ENCODE results near the gene IFT88.

The IFT88 gene, protein sequence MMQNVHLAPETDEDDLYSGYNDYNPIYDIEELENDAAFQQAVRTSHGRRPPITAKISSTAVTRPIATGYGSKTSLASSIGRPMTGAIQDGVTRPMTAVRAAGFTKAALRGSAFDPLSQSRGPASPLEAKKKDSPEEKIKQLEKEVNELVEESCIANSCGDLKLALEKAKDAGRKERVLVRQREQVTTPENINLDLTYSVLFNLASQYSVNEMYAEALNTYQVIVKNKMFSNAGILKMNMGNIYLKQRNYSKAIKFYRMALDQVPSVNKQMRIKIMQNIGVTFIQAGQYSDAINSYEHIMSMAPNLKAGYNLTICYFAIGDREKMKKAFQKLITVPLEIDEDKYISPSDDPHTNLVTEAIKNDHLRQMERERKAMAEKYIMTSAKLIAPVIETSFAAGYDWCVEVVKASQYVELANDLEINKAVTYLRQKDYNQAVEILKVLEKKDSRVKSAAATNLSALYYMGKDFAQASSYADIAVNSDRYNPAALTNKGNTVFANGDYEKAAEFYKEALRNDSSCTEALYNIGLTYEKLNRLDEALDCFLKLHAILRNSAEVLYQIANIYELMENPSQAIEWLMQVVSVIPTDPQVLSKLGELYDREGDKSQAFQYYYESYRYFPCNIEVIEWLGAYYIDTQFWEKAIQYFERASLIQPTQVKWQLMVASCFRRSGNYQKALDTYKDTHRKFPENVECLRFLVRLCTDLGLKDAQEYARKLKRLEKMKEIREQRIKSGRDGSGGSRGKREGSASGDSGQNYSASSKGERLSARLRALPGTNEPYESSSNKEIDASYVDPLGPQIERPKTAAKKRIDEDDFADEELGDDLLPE

GRCh38 chr13:20566898-20567874 is at the start of gene IFT88:
Gene IFT88 (plus strand): TSS chr13:20567157. CDS start chr13:20574386, 7,229 bp downstream.
- peak; percentile 57 to 71 for DNase-seq

- no peak for DNase-seq
Measured at GRCh38 chr13:20518660-20519100, 48.3 kb upstream of the IFT88 start.

DNA sequence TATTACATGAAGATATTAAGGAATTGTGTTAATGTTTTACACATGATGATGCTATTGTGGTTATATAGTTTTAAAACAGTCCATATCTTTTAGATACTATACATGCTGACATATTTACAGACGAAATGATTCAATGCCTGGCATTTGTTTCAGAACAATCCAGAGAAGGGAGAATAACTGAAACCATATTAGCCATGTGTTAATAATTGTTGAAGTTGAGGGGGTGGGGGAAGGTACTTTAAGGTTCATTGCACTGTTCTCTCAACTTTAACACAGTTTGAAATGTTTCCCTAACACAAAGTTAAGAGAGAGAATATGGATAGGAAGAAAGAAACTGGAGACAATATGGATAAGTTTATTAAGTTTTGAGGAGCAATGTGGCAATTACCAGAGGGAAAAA is 47.1 kb upstream of the IFT88 start:
- DNase-seq: no peak

GRCh38 chr13:20521364-20522115 is 45.4 kb upstream of the IFT88 start:
- DNase-seq: no peak

DNA sequence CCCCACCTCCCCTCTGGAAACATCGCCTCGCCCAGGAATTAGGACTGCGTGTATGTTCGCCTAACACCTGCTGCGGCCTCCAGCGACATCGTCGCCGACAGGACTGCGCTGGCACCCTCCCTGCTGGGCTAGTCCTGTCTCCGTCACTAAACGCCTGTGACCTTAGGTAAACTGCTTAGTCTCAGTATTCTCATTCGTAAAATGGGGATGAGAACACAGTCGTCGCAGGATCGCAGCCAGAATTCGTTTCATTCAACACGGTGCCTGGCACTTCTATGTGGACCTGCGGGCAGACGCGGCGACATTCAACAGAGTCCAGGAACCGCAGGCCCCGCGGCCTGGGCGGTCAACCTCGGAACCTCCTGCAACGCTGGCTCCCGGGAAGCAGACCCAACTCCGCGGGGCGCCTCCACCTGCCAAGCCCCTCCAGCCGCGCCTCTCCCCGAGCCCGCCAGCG is 41.8 kb upstream of the IFT88 start:
- no peak for DNase-seq

DNA sequence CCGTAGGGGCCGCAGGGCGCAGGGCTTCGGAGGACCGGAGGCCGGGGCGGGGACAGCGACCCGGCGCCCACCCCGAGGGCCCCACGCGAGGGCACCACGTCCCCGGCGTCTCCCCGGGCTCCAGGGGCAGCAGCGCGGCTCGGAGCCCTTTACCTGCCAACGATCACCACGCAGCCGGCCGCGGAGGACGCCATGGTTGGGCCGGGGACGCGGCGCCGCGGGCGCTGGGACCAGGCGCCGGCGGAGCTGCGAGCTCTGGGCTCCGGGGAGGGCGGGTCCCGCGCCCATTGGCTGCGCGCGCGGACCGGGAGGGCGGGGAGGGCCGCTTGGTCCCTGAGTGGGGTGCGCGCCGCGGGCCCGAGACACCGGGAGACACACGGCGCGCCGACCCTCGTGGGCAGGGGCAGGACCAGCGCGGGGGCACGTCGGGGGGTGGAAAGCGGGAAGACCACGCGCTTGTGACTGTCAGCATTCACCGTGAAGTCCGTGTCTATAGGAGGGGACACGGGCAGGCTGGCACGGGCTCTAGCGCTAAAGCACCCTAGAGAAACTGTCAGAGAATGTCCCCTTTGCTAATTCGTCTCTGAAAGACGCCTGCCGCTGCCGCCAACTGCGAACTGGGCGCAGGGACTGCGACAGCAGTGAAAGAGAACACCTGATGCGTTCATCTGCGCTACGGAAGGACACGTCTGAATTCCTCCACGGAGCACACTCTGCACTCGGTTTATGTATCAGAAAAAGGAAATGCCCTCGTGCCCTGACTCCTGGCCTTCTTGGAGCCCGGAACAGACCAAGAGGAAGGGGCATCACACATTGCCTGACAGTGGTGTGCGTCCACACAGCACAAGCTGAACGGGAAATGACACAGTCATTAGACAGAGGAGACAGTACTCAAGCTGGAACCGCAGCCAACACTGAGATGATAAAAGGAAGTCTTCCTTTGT is 41.1 kb upstream of the IFT88 start, which contains the start of gene CRYL1:
Gene CRYL1 (minus strand): TSS at position 257 of the 944 bp plus-strand sequence. CDS start 63 bp downstream, at position 194.
- DNase-seq: peak; percentile 44 to 66

GRCh38 chr13:20526664-20527063 is 40.3 kb upstream of the IFT88 start:
- DNase-seq: no peak

GRCh38 chr13:20528452-20528851 is 38.5 kb upstream of the IFT88 start:
- no peak for DNase-seq

DNA sequence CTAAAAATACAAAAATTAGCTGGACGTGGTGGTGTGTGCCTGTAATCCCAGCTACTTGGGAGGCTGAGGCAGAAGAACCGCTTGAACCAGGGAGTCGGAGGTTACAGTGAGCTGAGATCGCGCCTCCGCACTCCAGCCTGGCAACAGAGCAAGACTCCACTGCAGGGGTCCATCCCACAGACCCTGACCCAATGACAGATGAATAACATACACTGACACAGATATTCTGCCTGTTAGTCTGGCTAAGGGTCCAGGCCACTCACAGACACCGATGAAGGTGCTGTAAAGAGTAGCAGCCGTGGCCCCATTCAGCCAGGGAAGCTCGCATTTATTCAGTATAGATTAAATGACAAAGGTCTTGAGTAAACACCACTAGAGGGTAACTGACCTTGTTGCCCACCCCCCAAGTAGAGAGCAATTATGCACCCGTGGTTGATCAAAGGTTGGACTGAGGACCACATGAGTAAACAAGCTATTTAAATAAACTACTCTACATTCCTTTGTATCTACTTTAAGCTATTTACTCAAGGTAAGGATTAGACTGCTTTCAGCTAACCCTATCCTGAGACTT is 32.8 kb upstream of the IFT88 start:
- DNase-seq: no peak

DNA sequence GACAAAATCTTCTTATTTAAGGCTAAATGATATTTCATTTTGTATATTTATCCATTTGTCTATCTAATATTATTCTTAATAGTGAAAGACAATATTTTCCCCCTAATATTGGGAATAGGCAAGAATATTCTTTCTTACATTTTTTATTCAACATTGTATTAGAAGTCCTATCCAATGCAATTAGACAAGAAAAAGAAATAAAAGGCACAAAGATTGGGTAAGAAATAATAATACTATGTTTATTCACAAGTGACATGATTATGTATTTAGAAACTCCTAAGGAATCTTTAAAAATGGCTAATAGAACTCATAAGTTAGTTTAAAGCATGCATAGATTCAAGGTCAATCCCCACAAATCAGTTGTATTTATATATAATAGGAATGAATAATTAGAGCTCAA is 30.0 kb upstream of the IFT88 start:
- DNase-seq: no peak

DNA sequence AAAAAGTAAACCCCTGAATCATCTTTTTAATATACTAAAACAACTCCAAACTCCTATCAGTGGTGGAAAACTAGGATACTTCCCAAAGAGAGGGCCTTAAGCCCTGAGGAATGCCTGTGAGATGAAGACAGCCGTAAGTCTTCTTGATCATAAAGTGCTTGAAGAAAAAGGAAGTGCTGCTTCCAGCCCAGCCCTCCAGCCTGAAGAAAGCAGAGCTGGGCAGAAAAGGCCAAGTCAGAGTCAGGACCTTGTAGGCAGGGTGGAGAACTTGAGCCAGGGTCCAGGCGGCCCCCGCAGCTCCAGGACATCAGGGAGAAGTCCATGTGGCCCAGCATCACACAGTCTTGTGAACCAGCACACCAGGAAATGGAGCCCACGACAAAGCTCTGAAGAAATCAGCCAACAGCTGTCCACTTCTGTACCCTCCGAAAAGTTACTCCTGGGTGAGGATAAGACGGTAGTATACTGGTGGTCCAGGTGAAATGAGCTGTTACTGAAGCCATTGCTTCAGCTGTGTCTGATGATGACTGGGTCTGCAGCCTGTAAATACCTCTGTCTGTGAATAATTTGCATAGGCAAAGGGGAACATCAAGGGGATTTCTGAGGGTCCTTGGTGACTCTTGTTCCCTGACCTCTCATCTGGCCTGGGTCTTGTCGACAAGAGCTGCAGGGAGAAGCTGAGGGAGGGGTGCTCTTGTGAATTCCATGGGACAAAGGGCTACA is 22.6 kb upstream of the IFT88 start:
- peak in 1 of 2 experiments; percentile 16 for DNase-seq

- peak; percentile 65 to 66 for DNase-seq
Measured at GRCh38 chr13:20546556-20546955, 20.4 kb upstream of the IFT88 start.

DNA sequence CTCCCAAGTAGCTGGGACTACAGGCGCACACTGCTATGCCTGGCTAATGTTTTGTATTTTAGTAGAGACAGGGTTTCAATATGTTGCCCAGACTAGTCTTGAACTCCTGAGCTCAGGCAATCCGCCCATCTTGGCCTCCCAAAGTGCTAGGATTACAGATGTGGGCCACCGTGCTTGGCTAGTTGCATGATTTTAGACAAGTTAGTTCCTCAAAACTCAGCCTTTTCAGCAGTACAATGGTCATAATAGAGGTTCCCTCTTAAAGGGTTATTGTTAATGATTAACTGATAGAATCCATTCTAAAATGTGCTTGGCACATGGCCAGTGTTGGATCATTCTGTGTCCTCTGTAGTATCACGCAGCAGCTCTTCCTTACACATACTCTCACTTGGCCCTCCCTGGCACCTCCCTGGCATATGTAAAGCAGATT is 19.5 kb upstream of the IFT88 start:
- no peak for DNase-seq

DNA sequence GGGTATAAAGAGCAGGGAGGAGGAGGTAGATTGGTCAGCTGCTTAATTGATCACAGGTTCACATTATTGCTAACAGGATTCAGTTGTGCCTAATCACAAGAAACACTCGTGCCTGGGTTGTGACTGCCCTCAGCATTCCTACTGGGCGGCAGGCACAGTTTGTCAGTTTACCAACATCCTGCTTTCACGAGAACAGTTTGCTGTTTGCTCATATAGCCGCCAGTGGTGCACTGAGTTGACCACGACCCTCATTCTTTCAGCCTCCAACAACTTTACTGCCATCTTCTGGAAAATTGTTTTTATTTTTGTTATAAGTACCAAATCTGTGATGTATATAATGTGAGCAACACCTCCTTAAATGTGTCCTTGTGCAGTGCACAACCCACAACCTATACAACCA is 16.2 kb upstream of the IFT88 start:
- peak in 1 of 2 experiments; percentile 0 for DNase-seq

DNA sequence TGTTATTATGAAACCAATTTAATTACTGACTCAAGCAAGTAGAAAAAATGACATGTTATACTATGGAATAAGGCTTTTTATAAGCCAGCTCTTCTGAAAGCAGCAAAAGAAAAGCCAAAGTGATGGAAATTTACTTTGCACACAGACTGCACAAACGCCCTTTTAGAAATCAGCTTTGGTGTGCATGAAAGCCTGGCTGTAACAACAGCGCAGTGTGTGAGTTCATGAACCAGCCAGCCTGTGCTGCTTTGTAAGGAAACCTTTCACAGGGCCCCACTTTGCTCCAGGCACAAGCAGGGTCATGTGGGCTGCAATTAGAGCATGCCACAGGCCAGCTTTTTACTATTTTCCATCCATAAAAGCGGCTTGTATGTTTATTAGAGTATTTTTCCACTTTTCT is 13.6 kb upstream of the IFT88 start:
- no peak for DNase-seq

DNA sequence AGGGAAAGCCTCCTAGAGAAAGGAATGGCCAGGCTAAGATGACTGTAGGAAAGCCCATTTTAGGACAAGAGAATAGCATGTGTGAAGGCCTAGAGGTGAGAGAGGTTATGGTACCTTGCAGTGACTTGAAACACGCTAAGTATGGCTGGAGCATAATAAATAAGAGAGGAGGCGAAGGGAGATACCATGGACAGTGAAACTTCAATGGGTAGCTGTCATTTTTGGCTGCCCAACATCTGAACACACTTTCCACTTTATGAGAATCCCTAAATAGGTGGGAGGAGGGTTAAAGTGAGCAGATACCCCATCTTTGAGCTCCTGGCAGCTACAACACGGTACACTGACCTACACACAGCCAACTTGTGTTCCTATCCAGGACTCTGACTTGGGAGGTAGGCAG is 8.0 kb upstream of the IFT88 start:
- DNase-seq: no peak

GRCh38 chr13:20559659-20560356 is 7.1 kb upstream of the IFT88 start:
- DNase-seq: no peak

DNA sequence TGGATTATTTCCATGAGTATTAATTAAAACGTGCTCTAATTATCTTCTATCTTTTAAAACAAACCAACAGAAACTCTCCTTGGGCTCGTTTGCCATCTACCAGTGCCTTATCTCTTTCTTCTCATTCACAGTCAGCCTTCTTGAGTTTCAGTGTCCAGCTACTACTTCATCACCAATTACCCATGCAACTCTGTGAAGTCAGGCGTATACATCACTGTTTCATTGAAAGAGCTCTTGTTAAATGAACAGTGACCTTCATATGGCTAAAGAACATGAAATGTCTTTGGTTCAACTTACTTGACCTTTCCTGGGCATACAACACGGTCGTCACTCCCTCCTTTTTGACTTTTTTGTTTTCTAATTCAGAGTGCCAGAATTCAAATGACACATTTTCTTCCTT is 5.2 kb upstream of the IFT88 start:
- DNase-seq: no peak

Measured in Kasumi-1 (cell line).